Tibial artery (tissue), 4 donors: ENCODE results near the gene RABGAP1.
A peak's percentile ranks its signal among the peaks of the same experiment; 100 is the strongest.

Experiments
- DNase-seq, 2 donors: peaks; one replicate each; pipeline ENCODE4 v3.0.0-alpha.2; 2019
- H3K27ac ChIP-seq, 2 donors: fragments of 200-600 bp; sonication (generic) in 1 of 2; 1 replicate in 1 of 2; 2 replicates in 1 of 2; pipeline ENCODE4 v1.5.1; 2018 to 2019; ENCODE audit warnings: mild to moderate bottlenecking in 1 of 2
- H3K27me3 ChIP-seq, 2 donors: fragments of 200-600 bp; sonication (generic) in 1 of 2; one replicate each; pipeline versions ENCODE4 v1.5.1 to v1.6.0; 2016 to 2019
- H3K36me3 ChIP-seq, 3 donors: fragments of 200-600 bp; sonication (generic) in 2 of 3; one replicate each; pipeline ENCODE4 v1.5.1; 2016 to 2019; ENCODE audit warnings: mild to moderate bottlenecking in 2 of 3
- H3K4me1 ChIP-seq, 4 donors: fragments of 200-600 bp; sonication (generic) in 2 of 4; 1 replicate in 3 of 4; 2 replicates in 1 of 4; pipeline ENCODE4 v1.5.1; 2016 to 2019
- H3K4me3 ChIP-seq, 2 donors: fragments of 200-600 bp; sonication (generic) in 1 of 2; 1 replicate in 1 of 2; 2 replicates in 1 of 2; pipeline ENCODE4 v1.5.1; 2018 to 2019; ENCODE audit warnings: mild to moderate bottlenecking in 2 of 2
- H3K9me3 ChIP-seq, 3 donors: fragments of 200-600 bp; sonication (generic) in 1 of 3; one replicate each; pipeline ENCODE4 v1.5.1; 2016 to 2019
- intact Hi-C: fragments of 100-400 bp; cut with DNase I; formaldehyde crosslinking; loops from one replicate; pipeline ENCODE4 v1.15.0; 2023; ENCODE audit warnings: low total_unique reads
- TF ChIP-seq, protein P1 (sequence below), 2 experiments: fragments of 200-600 bp in 1 of 2; fragments of 450-650 bp in 1 of 2; IDR thresholded peaks; one replicate each; pipeline ENCODE4 v1.5.1; 2017 to 2019; ENCODE audit warnings: antibody characterized with exemption in 2 of 2, mild to moderate bottlenecking in 1 of 2, moderate library complexity in 1 of 2

Gene RABGAP1

DNA sequence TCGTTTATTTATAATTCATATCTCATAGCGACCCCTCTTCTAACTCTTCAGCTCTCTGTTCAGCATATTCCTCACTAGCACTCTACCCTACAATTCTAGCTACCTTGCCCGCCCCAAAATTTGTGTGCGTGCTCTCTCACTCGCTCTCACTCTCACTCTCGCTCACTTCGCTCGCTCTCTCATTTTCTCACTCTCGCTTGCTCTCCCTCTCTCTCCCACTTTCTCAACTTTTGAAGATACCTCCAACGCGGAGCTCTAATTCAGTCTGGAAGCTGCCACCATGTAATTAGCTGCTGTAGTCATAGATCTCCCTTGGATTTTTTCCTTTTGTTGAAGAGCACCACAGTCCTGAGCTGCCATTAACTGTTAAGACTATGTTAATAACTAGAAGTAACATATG, 123.1 kb downstream of the RABGAP1 start:
- Histone ChIP-seq H3K27ac (peak overlapping the region; percentile 72 to 82), H3K4me1 (peaks cover 0 to 98% (median 27%) of the 10 kb centered on the region in 4 donors), H3K36me3 (peaks cover 12 to 24% (median 21%) of the 10 kb centered on the region in 3 donors), H3K4me3 (no peak overlapping the region), H3K27me3 (no peaks in the 10 kb centered on the region), H3K9me3 (no peaks in the 10 kb centered on the region)
- intact Hi-C loops = loop anchor here (5.0 kb wide), 1 partner anchor 1137 kb away; no protein-coding TSS in a partner anchor
- TF ChIP-seq, protein P1, sequence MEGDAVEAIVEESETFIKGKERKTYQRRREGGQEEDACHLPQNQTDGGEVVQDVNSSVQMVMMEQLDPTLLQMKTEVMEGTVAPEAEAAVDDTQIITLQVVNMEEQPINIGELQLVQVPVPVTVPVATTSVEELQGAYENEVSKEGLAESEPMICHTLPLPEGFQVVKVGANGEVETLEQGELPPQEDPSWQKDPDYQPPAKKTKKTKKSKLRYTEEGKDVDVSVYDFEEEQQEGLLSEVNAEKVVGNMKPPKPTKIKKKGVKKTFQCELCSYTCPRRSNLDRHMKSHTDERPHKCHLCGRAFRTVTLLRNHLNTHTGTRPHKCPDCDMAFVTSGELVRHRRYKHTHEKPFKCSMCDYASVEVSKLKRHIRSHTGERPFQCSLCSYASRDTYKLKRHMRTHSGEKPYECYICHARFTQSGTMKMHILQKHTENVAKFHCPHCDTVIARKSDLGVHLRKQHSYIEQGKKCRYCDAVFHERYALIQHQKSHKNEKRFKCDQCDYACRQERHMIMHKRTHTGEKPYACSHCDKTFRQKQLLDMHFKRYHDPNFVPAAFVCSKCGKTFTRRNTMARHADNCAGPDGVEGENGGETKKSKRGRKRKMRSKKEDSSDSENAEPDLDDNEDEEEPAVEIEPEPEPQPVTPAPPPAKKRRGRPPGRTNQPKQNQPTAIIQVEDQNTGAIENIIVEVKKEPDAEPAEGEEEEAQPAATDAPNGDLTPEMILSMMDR (IDR thresholded peaks at IDR 0.05) = no peak
- DNase-seq = no peak

DNA sequence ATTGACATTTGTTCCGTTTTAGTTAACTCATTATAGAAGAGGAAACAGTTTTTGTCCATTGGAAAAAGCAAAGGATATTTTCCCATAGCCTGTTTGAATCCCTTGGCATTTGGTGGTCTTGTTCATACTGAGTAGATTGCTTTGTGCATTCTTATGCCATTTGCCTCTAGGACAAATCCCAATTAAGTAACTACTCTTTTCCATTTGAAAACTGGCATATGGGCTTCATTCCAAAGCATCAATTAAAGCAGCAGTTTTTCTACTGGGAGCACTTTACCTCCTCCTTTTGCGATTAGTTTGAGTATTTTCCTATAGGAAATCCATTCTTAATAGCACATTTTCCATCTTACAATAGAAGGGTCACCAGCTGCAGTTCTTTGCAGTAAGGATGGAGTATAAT, 123.9 kb downstream of the RABGAP1 start:
- intact Hi-C loops = loop anchor here (5.0 kb wide), 1 partner anchor 1137 kb away; no protein-coding TSS in a partner anchor
- H3K27me3 ChIP-seq = no peaks in the 10 kb centered on the region
- no peak overlapping the region for H3K4me3 ChIP-seq
- peaks cover 0 to 98% (median 29%) of the 10 kb centered on the region in 4 donors for H3K4me1 ChIP-seq
- no peak for DNase-seq
- peak overlapping the region; percentile 72 to 82 for H3K27ac ChIP-seq
- peaks cover 12 to 29% (median 21%) of the 10 kb centered on the region in 3 donors for H3K36me3 ChIP-seq
- H3K9me3 ChIP-seq = no peaks in the 10 kb centered on the region
- TF ChIP-seq, protein P1 (IDR thresholded peaks at IDR 0.05) = no peak

DNA sequence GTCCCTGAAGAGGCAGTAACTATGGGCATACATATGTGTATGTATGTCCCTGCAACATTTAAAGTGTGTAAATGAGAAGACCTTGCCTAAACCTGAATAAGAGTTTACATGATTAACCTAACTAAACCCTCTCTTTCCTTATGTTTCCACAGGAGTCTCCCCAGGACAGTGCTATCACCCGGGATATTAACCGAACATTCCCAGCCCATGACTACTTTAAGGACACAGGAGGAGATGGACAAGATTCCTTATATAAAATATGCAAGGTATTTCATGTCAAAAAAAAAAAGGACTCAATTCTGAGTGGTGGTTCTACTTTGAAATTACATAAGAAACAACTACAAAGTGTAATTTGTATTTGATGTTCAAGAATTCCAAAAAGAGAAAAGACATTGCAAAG, 124.4 kb downstream of the RABGAP1 start:
- H3K36me3 ChIP-seq = peaks cover 12 to 31% (median 21%) of the 10 kb centered on the region in 3 donors
- H3K27ac ChIP-seq = peak overlapping the region; percentile 72 to 82
- no peaks in the 10 kb centered on the region for H3K9me3 ChIP-seq

DNA sequence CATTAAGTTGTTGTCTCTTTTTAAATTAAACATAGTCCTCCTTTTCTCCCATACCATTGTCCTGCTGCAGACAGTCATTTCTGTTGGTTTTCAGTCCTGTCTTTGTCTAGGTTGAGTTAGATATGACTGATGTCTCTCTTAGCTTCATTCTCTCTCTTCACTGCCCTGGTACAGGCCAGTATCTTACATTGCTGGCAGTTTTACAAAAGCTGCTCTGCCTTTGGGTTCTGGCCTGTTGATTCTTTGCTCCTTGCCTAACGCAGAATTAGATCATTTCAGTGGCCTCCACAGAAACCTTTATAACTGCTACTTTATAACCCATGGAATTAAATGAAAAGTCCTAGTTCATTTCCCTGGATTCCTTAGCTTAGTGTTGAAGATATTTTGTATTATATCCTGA, 126.3 kb downstream of the RABGAP1 start:
- no peak overlapping the region for H3K4me3 ChIP-seq
- intact Hi-C loops = no loop called here
- DNase-seq = no peak
- H3K27me3 ChIP-seq = no peaks in the 10 kb centered on the region
- H3K36me3 ChIP-seq = peaks cover 22 to 47% (median 27%) of the 10 kb centered on the region in 3 donors
- H3K27ac ChIP-seq = peak overlapping the region; percentile 49 to 82
- TF ChIP-seq, protein P1 (IDR thresholded peaks at IDR 0.05) = no peak
- H3K9me3 ChIP-seq = no peaks in the 10 kb centered on the region
- peaks cover 0 to 98% (median 35%) of the 10 kb centered on the region in 4 donors for H3K4me1 ChIP-seq

More for the DNA sequence above, 124.4 kb downstream of the RABGAP1 start:
- peaks cover 0 to 98% (median 33%) of the 10 kb centered on the region in 4 donors for H3K4me1 ChIP-seq
- intact Hi-C loops = no loop called here
- no peak overlapping the region for H3K4me3 ChIP-seq
- H3K27me3 ChIP-seq = no peaks in the 10 kb centered on the region
- TF ChIP-seq, protein P1 (IDR thresholded peaks at IDR 0.05) = no peak
- no peak for DNase-seq

DNA sequence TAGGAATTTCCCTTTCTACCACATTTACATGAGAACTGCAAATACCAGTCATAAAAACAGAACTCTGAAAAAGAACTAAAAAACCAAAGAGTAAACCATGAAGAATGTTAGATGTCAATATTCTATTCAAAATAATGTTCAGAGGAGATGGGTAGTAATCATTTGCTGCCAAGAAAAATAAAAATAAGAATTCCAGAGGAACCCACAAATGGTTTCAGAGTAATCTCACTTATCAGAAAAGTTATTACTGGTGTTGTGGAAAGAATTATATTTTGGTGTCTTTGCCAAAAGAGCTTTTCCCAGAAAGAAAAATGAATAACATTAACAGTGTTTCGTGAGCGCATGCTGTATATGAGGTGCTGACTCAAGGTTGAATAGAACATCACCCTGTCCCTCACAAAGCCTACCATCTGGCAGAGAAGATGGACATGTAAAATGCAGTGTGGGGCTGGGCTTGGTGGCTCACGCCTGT, 128.2 kb downstream of the RABGAP1 start:
- peaks cover 22 to 47% (median 27%) of the 10 kb centered on the region in 3 donors for H3K36me3 ChIP-seq
- TF ChIP-seq, protein P1 (IDR thresholded peaks at IDR 0.05) = no peak
- H3K4me3 ChIP-seq = no peak overlapping the region
- intact Hi-C loops = no loop called here
- H3K4me1 ChIP-seq = peaks cover 0 to 98% (median 38%) of the 10 kb centered on the region in 4 donors
- no peaks in the 10 kb centered on the region for H3K9me3 ChIP-seq
- DNase-seq = no peak
- H3K27ac ChIP-seq = peak overlapping the region; percentile 49 to 82
- no peaks in the 10 kb centered on the region for H3K27me3 ChIP-seq
